NCI-H1930 (cell line): ENCODE measurements around the gene GBX1.

Experiments
- DNase-seq, 2 experiments: peaks; one replicate each; lab custom pipeline; 2025; lab: John Stamatoyannopoulos, UW

Gene GBX1

DNA sequence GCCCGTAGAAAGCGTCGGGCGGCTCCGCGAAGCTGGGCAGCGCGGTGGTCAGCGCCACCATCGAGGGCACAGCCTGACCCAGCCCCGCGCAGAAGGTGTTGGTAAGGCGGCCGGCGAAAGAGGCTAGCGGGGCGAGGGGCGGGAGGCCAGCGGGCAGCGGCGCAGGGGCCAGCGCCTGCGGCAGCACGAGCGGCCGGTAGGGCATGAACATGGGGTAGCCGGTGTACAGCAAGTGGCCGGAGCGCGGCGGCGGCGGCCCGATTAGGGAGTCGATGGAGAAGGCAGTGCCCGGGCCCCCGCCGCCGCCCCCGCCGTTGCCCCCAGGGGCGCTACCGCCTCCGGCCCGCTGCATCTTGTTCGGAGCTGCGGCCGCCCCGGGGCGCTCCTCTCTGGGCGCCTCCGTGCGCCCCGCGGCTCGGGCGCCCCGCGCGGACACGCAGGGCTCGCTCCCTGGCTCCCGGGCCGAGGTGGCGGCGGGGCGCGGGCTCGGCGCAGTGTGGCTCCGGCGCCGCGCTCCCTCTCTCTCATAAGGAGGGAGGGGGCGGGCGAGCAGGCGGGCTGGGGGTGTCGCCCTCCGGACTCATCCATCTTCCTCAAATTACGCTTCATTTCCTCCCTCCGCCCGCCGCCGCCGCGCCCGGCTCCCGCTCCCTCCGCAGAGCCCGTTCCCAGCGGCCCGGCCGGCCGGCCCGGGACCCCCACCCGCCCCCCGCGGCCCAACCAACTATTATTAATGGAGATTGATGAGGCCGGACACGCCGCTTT, at the start of gene GBX1:
GBX1 (minus strand) TSS at position 498 of the 765 bp plus-strand sequence; CDS start at position 352, 146 bp downstream.
- peak in 1 of 2 experiments; percentile 64 for DNase-seq

- DNase-seq = no peak
Measured at GRCh38 chr7:151215396-151215795, 47.9 kb upstream of the GBX1 start.

DNA sequence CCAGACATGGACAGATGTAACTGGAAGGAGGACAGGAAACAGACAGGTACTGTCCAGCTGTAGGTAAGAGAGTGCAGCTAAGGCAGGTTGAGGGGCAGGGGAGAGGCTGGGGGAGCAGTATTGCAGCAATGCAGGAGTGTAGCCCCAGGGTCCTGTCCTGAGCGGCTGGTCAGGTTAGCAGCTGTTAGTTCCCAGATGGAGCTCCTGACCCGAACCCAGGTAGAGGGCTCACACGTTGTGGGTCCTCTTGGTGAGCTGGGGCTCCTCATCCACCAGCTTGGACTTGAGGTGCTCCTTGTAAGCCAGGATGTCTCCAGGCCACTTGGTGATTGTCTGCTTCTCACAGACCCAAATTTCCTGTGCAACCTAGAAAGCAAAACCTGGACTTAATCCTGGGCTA, 46.3 kb upstream of the GBX1 start:
- DNase-seq = no peak

DNA sequence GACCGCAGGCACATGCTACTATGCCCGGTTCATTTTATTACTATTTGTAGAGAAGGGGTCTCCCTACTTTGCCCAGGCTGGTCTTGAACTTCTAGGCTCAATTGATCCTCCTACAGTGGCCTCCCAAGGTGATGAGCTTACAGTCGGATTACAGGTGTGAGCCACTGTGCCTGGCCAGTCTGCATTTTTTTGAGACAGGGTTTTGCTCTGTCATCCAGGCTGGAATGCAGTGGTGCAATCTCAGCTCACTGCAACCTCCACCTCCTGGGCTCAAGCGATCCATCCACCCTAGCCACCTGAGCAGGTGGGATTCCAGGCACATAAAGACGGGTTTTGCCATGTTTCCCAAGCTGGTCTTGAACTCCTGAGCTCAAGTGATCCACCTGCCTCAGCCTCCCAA, 45.1 kb upstream of the GBX1 start:
- no peak for DNase-seq

GRCh38 chr7:151211155-151211772, 43.8 kb upstream of the GBX1 start:
- DNase-seq = no peak

DNA sequence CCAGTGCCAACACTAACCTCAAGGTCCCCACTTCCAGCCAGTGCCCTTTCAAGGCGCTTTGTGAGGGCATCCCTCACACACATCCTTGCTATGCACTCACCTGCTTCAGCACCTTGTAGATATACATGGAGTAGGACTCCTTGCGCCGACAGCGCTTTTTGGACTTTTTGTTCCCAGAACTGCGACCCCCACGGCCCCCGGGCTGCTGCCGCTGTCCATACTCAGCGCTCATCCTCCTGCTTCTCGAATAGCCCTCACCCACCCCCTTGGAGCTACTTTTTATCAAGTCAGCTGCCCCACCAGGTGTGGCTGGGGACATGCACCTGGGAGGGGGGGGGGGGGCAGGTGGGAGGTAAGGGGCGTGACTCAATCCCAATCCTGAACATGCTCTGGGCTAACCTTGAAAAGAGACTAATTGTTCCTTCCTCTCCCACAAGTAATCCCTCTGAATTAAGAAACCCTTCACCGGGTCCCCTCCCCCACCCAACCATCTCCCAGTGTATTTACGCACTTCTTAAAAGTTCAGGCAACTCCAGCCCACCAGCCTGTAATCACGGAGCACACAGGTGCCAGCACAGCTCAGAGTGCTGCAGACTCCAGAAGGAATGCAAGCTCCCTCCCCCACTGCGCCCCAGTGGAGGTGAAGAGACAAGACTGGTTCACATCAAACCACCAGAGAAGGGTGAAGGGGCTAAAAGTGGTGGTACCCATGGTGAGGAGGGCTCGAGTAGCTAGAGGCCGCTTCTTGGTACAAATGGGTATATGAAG, 42.8 kb upstream of the GBX1 start, which contains the start of gene H2BK1:
H2BK1 (minus strand) TSS at position 402 of the 768 bp plus-strand sequence; CDS start at position 232, 170 bp downstream.
- DNase-seq = no peak

DNA sequence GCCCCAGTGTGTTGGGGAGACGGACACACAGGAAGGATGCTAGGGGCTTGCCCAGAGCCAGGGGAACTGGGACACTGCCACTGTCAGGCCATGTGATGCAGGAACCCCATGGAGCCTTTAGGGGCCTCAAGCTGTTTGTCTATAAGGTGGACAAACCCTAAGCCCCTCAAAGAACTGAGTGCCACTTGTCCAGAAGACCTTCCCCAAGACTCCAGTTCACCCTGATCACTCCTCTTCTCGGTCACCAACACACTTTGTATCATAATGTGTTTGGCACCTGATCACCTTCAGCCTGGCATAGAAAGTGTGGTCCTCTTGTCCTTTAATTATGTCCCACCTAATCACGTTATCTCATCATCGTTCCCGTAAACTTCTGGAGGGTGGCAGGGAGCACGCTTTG, 42.1 kb upstream of the GBX1 start:
- no peak for DNase-seq

GRCh38 chr7:151208253-151208862, 40.9 kb upstream of the GBX1 start:
- DNase-seq = no peak

DNA sequence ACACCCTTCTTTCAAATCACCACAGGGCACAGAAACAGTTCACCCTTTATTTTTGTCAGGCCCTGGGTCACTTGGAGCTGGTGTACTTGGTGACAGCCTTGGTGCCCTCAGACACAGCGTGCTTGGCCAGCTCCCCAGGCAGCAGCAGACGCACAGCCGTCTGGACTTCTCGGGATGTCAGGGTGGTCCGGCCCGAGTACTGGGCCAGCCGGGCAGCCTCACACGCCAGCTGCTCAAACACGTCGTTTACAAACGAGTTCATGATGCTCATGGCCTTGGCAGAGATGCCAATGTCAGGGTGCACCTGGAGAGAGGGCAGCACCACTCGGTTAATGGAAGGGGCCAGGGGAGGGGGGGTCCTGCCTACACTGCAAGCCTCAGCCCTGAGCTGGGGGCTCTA, 40.3 kb upstream of the GBX1 start:
- DNase-seq = no peak

DNA sequence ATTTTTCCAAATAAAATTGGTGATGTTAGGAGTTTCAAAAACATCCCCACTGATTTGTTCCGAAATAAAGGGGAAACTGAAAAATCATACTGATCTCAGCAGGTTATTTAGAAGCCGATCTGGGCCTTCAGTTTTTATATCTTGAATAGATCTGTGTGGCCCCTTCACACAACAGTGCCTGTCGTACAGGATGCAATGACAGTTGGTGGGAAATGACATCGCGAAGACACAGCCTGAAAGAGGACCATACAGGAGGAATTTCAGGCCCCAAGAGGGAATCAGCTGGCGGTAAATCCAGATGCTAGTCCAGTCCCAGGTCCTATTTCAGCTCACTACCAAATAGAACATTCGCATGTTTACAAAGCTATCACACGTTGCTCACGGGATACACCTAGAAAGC, 39.8 kb upstream of the GBX1 start:
- no peak for DNase-seq

DNA sequence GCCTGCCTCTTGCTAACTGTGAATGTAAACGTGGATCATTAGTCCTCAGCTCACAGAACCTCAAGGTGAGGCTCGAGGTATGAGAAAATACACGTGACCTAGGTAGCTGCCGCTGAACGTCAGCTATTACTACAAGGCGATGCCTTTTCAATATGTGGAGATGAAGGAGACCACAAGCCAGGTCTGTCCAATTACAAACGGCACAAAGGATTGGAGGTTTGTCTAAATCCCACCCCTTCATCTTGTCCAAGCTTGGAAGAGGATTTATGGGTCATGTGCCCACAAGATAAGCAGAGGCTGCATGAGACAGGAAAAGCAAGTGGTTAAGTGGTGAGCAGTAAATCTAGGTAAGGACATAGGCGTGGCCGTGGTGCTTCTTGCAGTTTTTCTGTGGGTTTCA, 39.4 kb upstream of the GBX1 start:
- no peak for DNase-seq

DNA sequence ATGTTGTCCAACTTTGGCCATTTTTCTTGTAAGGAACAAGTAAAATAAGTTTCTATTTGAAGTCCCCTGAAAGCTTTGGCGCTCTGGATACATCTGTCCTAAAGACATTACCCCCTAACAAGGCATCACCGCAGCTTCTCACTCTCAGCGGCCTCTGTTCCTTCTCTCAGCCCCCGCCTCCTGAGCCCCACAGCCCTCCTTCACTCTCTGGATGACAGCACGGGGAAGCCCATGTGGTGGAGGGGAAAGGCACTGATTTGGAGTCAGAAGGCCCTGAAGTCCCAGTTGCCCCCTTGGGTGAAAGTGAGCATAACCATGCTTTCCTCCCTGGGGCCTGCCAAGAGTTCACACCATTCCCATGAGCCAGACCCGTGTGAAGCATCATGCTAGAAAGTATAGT, 38.2 kb upstream of the GBX1 start:
- no peak for DNase-seq

DNA sequence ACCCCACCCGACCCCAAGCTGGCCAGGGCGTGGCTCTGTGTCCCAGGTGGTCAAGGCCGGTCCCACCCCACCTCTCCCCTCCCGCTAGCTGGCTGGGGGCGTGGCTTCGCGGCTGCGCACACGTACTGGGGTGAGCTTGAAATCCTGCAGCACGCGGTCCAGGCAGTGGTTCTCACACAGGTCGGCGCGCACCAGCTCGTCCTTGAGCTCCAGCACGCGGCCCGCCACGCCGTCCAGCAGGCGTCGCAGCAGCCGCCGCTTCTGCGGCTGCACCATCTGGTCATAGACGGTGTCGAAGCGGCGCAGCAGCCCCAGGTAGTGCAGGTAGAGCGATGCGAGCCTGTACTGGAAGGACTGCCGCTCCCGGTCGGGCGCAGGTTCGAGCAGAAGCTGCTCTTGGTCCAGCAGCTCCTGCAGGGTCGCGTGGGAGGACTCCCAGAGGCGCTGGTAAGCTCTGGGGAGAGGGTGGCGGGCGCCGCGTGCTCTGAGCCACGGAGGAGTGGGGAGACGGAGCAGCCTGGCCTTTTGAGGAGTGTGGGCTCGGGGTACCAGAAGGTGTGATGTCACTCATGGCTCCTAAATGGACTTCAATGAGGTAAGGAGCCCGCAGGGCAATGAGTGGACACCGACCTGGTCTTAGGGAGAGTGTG, 37.0 kb upstream of the GBX1 start:
- DNase-seq = peak; percentile 65 to 71

- DNase-seq = no peak
Measured at GRCh38 chr7:151202836-151203235, 35.3 kb upstream of the GBX1 start.

- no peak for DNase-seq
Measured at GRCh38 chr7:151201751-151202150, 34.3 kb upstream of the GBX1 start.

DNA sequence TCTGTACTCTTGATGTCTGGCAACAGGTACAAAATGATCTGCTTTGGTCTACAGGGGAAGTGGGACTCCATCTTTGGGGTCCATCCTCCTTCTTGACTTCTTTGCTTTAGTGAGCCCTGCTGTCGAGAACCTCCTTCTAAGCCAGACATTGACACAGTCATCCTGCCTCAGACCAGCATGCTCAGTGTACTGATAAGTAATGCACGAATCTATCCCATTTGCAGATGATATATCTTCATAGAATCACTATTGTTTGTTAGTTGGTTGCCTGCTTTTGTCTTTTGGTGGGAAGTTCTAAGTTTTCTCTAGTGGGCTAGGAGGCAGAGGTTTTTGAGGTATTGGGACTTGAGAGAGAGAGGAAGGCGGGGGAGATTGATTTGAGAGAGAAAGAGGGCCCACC, 33.9 kb upstream of the GBX1 start:
- DNase-seq = no peak

- no peak for DNase-seq
Measured at GRCh38 chr7:151198945-151199848, 31.7 kb upstream of the GBX1 start.

DNA sequence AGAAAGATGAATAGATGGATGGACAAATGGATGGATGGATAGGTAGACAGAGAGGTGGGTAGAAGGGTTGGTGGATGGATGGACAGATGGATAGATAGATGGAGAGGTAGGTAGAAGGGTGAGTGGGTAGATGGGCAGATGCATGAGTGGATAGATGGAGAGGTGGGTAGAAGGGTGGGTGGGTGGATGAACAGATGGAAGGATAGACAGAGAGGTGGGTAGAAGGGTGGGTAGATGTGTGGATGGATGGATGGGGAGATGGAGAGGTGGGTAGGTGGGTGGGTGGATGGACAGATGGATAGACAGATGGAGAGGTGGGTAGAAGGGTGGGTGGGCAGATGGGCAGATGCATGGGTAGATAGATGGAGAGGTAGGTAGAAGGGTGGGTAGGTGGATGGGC, 30.4 kb upstream of the GBX1 start:
- no peak for DNase-seq

DNA sequence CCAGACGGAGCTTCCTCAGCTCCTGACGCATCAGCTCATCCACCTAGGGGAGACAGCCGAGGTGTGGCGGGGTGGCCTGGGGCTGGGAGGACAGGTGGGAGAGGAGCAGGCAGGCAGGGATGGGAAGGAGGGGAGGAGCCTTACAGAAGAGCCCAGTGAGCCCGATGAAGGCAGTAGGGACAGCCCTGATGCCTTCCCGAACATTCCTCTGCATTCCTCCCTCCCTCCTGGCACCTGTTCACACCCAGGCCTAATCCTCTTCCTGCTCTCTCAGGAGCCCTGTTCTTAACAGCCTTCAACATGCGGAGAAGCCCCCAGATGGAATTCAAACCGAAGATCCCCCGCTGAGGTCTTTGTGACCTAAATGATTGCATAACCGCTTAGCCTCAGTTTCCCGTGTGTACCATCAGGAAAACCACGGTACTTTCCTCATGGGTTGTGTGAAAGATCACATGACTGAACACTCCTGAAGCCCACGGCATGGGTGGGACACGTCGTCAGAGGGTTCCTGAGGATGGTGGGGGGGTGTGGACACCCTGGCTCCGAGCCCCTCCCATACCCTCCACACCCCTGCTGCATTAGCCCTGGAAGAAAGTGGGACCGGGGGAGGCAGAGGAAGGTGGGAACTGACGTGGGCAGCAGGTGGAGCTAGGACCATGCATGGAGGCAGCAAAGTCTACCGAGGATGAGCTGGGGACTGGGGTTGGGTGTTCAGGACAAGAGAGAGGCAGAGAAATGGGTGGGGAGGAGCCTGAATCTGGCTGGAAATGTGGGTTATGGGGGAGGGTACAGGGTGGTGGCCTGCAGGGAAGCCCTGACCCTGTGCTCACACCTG, 28.3 kb upstream of the GBX1 start:
- DNase-seq = no peak

DNA sequence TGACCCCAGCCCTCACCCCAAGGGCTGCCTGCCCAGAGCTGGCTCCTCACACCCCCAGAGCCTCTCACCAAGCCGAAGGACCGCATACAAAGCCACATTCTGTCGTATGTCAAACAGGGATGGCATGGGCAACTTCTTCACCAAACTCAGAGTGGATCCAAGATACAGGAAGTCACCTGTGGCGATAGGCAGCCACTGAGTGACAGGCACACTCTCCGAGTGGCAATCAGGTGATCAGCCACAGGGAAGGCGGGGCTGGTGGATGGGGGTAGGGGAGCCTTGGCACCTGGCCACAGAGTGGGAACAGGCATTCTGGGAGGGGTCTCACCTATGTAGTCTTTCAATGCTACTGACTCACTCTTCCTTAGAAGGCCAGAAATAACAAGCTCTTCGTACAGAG, 26.7 kb upstream of the GBX1 start:
- DNase-seq = no peak
